Nephron (organoid): ENCODE measurements around the gene OR4D10.
"Not testable (repeated sequence)": the region's sequence is repeated elsewhere in the genome, so short reads cannot be mapped to it uniquely, and the experiment has no call there.

ENCODE experiments used
- H3K27ac Mint-ChIP-seq, 3 experiments: 2 replicates each; pipeline ENCODE4 v1.8.0; 2020; ENCODE audit warnings: mixed read lengths in 3 of 3, mild to moderate bottlenecking in 2 of 3, moderate library complexity in 1 of 3
- H3K27me3 Mint-ChIP-seq: 2 replicates; pipeline ENCODE4 v1.8.0; 2021; ENCODE audit warnings: low read depth, mild to moderate bottlenecking, moderate library complexity, mixed read lengths
- H3K36me3 Mint-ChIP-seq: 2 replicates; pipeline ENCODE4 v1.8.0; 2020; ENCODE audit warnings: low read depth, mixed read lengths
- H3K4me1 Mint-ChIP-seq: 2 replicates; pipeline ENCODE4 v1.8.0; 2020; ENCODE audit warnings: mixed read lengths
- H3K4me3 Mint-ChIP-seq, 3 experiments: 2 replicates each; pipeline ENCODE4 v1.8.0; 2020; ENCODE audit warnings: mild to moderate bottlenecking in 3 of 3, mixed read lengths in 3 of 3, moderate library complexity in 2 of 3
- H3K9me3 Mint-ChIP-seq: 2 replicates; pipeline ENCODE4 v1.8.0; 2020; ENCODE audit warnings: mixed read lengths
- TF ChIP-seq, protein P1 (sequence below), 3 experiments: fragments of 200-600 bp; sonication (generic); IDR thresholded peaks; one replicate each; pipeline ENCODE4 v1.5.0; 2021; ENCODE audit warnings: antibody characterized with exemption in 3 of 3; ENCODE audit not compliant: unreplicated experiment in 3 of 3

OR4D10 gene

DNA sequence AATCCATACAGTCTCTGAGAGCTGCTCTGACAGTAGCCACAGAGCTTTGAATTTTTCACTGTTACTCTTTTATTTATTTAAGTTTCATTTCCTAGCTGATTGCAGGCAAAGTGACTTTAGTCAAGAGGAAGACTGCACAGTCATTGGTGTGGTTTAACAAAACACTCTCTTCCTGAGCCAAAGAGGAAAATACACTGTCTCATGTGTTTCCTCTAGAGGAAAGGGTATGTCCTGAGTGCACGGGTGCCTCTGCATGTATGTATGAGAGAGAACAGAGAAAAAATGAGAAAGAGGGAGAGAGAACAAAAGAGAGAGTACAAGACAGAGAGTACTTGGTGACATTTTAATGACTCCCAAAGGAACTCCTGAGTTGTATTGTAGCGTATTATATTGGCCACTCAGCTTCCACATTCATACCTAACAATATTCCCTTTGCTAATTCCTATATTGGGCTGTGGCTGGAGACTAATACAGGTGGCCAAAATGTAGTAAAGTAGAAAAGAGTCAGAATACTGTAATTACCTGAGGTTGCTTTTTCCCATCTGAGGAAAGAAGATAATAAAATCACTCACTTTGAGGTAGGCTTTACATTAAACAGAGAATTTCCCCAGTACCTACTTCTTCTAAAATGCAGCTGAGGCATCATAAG, 38.0 kb downstream of the OR4D10 start, which contains the start of gene OR4D9:
Gene OR4D9 (plus strand): TSS at position 599 of the 649 bp plus-strand sequence. CDS start 3,374 bp downstream, outside the sequence.
- H3K27me3 Mint-ChIP-seq = peaks cover 5% of the 10 kb centered on the region
- no peaks in the 10 kb centered on the region for H3K9me3 Mint-ChIP-seq
- H3K4me3 Mint-ChIP-seq = no peak within 1 kb of the TSS
- TF ChIP-seq, protein P1, sequence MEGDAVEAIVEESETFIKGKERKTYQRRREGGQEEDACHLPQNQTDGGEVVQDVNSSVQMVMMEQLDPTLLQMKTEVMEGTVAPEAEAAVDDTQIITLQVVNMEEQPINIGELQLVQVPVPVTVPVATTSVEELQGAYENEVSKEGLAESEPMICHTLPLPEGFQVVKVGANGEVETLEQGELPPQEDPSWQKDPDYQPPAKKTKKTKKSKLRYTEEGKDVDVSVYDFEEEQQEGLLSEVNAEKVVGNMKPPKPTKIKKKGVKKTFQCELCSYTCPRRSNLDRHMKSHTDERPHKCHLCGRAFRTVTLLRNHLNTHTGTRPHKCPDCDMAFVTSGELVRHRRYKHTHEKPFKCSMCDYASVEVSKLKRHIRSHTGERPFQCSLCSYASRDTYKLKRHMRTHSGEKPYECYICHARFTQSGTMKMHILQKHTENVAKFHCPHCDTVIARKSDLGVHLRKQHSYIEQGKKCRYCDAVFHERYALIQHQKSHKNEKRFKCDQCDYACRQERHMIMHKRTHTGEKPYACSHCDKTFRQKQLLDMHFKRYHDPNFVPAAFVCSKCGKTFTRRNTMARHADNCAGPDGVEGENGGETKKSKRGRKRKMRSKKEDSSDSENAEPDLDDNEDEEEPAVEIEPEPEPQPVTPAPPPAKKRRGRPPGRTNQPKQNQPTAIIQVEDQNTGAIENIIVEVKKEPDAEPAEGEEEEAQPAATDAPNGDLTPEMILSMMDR (IDR thresholded peaks at IDR 0.05; ENCODE audit: unreplicated experiment in 3 of 3) = no peak
- no peak within 1 kb of the TSS for H3K27ac Mint-ChIP-seq
- no peaks in the 10 kb centered on the region for H3K4me1 Mint-ChIP-seq
- H3K36me3 Mint-ChIP-seq = no peaks in the 10 kb centered on the region

DNA sequence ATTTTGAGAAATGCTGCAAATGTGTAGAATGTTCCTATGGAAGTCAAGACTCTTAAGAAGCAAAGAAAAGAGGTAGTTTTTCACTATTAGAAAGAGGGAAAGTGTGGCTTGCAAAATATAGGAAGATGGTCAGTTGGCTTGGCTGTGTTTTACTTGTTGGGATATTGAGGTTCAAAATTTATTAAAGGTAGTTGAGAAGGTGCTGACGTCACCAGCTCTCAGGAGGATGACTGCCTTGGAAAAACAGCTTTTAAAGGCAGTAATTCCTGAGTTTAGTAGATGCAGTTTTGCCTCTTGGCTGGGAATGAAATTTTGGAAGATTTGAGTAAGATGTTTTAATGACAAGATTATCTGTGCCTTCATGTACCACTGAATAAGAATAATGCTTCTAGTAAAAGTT, 38.6 kb downstream of the OR4D10 start:
- TF ChIP-seq, protein P1 (IDR thresholded peaks at IDR 0.05; ENCODE audit: unreplicated experiment in 3 of 3) = no peak
- no peaks in the 10 kb centered on the region for H3K4me1 Mint-ChIP-seq
- no peaks in the 10 kb centered on the region for H3K9me3 Mint-ChIP-seq
- H3K27me3 Mint-ChIP-seq = peaks cover 5% of the 10 kb centered on the region
- no peak overlapping the region for H3K4me3 Mint-ChIP-seq
- H3K36me3 Mint-ChIP-seq = no peaks in the 10 kb centered on the region
- no peak overlapping the region for H3K27ac Mint-ChIP-seq

DNA sequence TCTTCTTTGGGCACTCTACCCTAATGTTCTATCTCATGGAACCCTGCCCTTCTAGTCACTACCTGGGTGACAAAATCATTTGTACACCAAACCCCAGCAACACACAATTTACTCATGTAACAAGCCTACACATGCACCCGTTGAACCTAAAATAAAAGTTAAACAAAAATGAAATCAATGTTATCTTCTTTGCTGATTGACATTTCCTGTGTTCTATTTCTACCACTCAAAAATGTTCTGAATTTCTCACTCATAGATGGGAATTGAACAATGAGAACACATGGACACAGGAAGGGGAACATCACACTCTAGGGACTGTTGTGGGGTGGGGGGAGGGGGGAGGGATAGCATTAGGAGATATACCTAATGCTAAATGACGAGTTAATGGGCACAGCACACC, 47.0 kb downstream of the OR4D10 start:
- not testable (repeated sequence) for H3K9me3 Mint-ChIP-seq

DNA sequence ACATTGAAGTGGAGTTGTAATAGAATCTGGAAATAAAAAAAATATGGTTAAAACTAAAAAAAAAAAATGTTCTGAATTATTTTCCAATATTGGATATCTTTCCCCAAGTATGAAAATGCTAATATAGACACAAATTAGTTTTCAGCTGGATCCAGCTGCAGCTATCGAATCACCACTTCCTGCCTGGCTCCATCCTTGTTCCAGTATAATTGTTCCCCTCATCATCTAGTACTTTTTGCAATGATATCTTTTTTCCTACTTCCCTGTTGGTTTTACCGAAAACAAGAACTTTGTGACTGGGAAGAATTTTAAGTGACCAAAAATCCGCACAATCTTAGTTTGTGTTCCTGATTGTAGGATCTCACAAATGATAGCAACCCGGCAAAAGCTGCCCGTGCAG, 47.6 kb downstream of the OR4D10 start:
- Mint-ChIP-seq H3K9me3 (no peaks in the 10 kb centered on the region), H3K4me1 (no peaks in the 10 kb centered on the region), H3K4me3 (no peak overlapping the region), H3K36me3 (no peaks in the 10 kb centered on the region), H3K27ac (no peak overlapping the region), H3K27me3 (no peaks in the 10 kb centered on the region)
- TF ChIP-seq, protein P1 (IDR thresholded peaks at IDR 0.05; ENCODE audit: unreplicated experiment in 3 of 3) = no peak

More for the DNA sequence above, 47.0 kb downstream of the OR4D10 start:
- H3K4me1 Mint-ChIP-seq, H3K36me3 Mint-ChIP-seq, H3K4me3 Mint-ChIP-seq, H3K27me3 Mint-ChIP-seq, H3K27ac Mint-ChIP-seq: not testable (repeated sequence)

DNA sequence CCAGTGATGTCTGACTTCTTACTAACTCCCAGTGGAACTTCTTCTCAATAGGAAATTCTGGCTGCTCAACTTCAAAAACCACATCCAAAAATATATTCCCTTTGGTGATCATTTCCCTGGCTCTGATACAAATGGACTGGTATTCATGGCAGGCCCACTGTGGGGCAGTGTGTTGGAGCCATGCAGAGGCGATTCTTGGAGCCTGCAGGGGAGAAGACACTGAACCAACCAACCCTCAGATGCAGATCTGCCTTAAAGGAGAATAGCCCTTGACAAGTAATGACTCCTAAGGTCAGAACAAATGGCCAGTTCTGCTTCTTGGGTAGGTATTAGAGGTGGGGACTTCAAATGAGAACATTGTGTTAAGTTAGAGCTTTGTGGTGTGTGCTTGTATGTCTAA, 50.4 kb downstream of the OR4D10 start:
- Mint-ChIP-seq H3K4me1 (peaks cover 2% of the 10 kb centered on the region), H3K9me3 (no peaks in the 10 kb centered on the region), H3K36me3 (no peaks in the 10 kb centered on the region), H3K27ac (no peak overlapping the region), H3K27me3 (no peaks in the 10 kb centered on the region), H3K4me3 (no peak overlapping the region)
- TF ChIP-seq, protein P1 (IDR thresholded peaks at IDR 0.05; ENCODE audit: unreplicated experiment in 3 of 3) = no peak

DNA sequence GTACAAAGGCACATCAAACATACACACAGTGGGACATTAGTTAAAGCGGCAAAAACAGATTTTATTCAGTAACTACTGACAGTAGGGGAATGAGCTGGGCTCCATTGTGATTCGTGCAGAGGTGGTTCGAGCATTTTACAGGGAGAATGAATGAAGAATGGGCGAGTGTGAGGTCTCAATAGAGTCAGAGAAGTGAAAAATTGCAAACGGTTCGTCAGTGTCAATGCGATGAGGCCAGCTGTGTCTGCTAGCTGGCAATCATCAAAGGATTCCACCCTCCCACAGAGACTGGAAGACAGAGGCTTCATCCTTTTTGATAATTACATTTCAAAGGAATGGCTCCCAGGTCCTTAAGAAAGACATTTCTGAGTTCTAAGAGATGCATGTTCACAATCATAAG, 55.6 kb downstream of the OR4D10 start:
- peak overlapping the region in 2 of 3 experiments; percentile 2 to 17 for H3K27ac Mint-ChIP-seq
- H3K27me3 Mint-ChIP-seq = peaks cover 4% of the 10 kb centered on the region
- H3K9me3 Mint-ChIP-seq = no peaks in the 10 kb centered on the region
- H3K36me3 Mint-ChIP-seq = no peaks in the 10 kb centered on the region
- H3K4me1 Mint-ChIP-seq = peaks cover 11% of the 10 kb centered on the region
- no peak overlapping the region for H3K4me3 Mint-ChIP-seq
- TF ChIP-seq, protein P1 (IDR thresholded peaks at IDR 0.05; ENCODE audit: unreplicated experiment in 3 of 3) = no peak
